ENCODE data around the gene EFNA1. TPM values are rescaled to one million over a fixed set of nuclear protein-coding genes. Genes with fewer than 3 reads are reported as not detected.

Gene EFNA1
- total and polyA plus RNA-seq, 2 of the 13 experiments (the other 11 are each of a cell fraction or from before 2014, with no cell fraction given): 81.8 to 874 TPM

GRCh38 chr1:155139895-155140629 lies 12.4 kb downstream of the EFNA1 start, which contains the start of gene DPM3 (continued):
- TF ChIP-seq STAT6 (CRISPR knock-in tag; IDR thresholded peaks at IDR 0.05; ENCODE audit: borderline replicate concordance) (no peak), ATF4 (CRISPR knock-in tag; IDR thresholded peaks at IDR 0.05) (no peak), ZNF318 (CRISPR knock-in tag; IDR thresholded peaks at IDR 0.05) (no peak), ZNF670 (CRISPR knock-in tag; IDR thresholded peaks at IDR 0.05; ENCODE audit: borderline replicate concordance) (no peak), FOXC1 (CRISPR knock-in tag; IDR thresholded peaks at IDR 0.05; ENCODE audit: borderline replicate concordance) (no peak), RELA (CRISPR knock-in tag; IDR thresholded peaks at IDR 0.05) (no peak), TFDP2 (CRISPR knock-in tag; IDR thresholded peaks at IDR 0.05) (peak; percentile 39; the same call in 1 of the 2 replicates), ZNF446 (CRISPR knock-in tag; IDR thresholded peaks at IDR 0.05) (no peak), ZNF124 (CRISPR knock-in tag; IDR thresholded peaks at IDR 0.05) (no peak), SALL1 (CRISPR knock-in tag; IDR thresholded peaks at IDR 0.05) (peak; percentile 79), ZNF564 (CRISPR knock-in tag; IDR thresholded peaks at IDR 0.05) (no peak), GZF1 (CRISPR knock-in tag; IDR thresholded peaks at IDR 0.05) (0 out of 2 replicates have a peak, but pooled peaks have one; percentile 25), ARNTL (CRISPR knock-in tag; IDR thresholded peaks at IDR 0.05) (no peak), ZNF773 (CRISPR knock-in tag; IDR thresholded peaks at IDR 0.05; ENCODE audit: borderline replicate concordance) (no peak), ZNF567 (CRISPR knock-in tag; IDR thresholded peaks at IDR 0.05; ENCODE audit: borderline replicate concordance) (no peak)

All from HepG2 (cell line).